NCI-H345 treated with DMSO at 0.1 percent for 48 hours (cell line): ENCODE data around the gene MYL4.
A peak's percentile ranks its signal among the peaks of the same experiment; 100 is the strongest.
"Not testable (repeated sequence)": the region's sequence is repeated elsewhere in the genome, so short reads cannot be mapped to it uniquely, and the experiment has no call there.

Experiments used
- DNase-seq: peaks from one replicate; lab custom pipeline; 2025; ENCODE audit not compliant: unreplicated experiment; lab: John Stamatoyannopoulos, UW

Gene MYL4

DNA sequence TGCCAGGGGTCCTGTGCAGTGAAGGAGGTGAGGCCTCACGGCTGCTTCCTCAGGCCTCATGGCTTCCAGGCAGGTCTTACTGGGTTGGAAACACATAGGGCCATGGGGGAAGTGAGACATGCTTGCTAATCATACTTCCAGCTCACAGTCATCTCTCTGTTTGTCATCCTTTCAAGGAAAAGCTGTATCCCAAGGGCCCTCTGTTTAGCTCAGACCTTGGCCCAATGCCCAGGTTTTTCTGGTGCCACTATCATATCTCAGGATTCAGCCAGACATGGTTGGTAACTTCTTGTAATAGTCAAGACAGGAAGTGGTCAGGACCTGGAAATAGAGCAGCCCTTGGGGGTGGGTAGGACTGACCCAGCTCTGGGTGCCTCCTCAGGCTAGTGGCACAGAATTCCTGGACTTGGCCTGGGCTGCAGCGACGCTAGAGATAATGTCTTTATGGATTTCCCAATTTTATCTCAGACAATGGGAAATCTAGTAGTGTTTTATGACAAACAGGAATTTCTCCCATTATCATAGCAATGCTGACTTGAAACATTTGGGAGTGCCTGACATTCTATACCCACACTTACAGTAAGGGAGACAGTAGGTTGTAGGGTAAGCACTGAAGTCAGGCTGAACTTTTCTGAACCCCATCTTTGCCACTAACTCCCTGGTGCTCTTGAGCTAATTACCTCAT is 31.0 kb downstream of the MYL4 start:
- DNase-seq, result peak; percentile 5

DNA sequence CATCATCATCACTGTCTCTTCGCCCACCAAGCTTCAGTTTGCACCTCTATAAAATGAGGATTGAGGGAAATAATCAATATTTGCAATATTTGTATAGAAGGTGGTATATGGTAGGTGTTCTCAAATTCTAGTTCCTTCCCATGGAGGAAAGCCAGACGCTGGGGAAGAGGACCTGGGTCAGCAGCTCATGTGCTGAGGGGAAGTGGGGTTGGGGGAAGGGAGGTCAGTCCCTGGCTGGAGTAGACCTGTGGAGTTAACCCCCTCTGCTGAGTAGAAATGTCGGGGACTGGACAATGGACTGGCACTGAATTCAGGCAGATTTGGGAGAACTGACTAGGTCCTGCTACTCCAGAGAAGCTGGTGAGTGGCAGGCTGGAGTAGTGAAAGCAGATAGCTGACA is 31.7 kb downstream of the MYL4 start:
- no peak for DNase-seq

- DNase-seq, result no peak
Observed at GRCh38 chr17:47242648-47243047, 33.5 kb downstream of the MYL4 start.

DNA sequence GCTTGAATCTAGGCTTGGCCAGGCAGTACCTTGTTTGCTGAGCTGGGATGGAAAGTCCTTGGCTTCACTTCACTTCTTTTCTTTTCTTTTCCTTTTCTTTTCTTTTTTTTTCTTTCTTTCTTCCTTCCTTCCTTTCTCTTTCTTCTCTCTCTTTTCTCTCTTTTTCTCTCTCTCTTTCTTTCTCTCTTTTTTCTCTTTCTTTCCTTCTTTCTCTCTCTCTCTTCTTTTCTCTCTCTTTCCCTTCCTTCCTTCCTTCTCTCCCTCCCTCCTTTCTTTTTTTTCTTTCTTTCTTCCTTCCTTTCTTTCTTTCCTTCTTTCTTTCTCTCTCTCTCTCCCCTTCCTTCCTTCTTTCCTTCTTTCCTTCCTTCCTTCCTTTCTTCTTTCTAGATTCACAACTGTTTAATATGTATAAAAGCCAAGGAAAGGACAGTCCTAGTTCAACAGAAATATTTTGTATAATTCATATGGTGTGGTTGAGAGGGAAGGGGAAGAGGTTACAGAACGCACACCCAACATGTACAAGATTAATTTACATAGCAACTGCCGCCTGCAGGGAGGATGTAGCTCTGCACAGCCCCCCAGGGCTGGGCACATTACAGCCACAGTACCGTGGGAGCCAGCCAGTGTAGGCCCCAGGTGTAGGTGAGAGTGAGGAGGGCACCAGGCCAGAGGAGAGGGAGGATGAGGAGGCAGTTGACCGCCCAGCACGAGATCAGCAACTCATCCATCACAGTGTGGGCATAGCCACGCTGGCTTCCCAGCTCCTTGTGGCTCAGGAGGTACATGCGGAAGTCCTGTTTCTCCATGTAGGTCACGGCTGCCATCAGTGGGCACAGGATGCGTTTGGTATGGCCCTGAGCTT is 34.8 kb downstream of the MYL4 start:
- no peak for DNase-seq

DNA sequence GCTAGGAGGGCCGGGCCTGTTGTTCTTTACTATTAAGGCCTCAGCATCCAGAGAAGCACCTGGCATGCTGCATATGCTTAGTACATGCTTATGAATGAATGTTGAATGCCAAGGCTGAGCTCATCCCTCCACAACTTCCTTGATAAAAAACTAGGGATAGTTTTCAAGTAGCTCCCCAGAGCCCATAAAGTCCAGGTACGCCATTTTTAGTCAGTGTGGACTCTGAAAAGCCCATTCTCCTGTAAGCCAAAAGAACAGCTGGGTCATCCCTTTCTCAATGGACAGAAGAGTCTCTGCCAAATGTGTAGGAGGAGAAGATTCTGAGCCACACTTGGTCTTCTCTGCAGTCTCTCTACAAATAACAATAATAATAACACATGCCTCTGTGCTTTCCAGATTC is 35.5 kb downstream of the MYL4 start:
- no peak for DNase-seq

GRCh38 chr17:47246120-47246519 is 37.0 kb downstream of the MYL4 start:
- no peak for DNase-seq

- no peak for DNase-seq
Observed at GRCh38 chr17:47250855-47251254, 41.7 kb downstream of the MYL4 start.

- no peak for DNase-seq
Observed at GRCh38 chr17:47251421-47251940, 42.3 kb downstream of the MYL4 start.

GRCh38 chr17:47252209-47252608 is 43.1 kb downstream of the MYL4 start:
- DNase-seq, result no peak

DNA sequence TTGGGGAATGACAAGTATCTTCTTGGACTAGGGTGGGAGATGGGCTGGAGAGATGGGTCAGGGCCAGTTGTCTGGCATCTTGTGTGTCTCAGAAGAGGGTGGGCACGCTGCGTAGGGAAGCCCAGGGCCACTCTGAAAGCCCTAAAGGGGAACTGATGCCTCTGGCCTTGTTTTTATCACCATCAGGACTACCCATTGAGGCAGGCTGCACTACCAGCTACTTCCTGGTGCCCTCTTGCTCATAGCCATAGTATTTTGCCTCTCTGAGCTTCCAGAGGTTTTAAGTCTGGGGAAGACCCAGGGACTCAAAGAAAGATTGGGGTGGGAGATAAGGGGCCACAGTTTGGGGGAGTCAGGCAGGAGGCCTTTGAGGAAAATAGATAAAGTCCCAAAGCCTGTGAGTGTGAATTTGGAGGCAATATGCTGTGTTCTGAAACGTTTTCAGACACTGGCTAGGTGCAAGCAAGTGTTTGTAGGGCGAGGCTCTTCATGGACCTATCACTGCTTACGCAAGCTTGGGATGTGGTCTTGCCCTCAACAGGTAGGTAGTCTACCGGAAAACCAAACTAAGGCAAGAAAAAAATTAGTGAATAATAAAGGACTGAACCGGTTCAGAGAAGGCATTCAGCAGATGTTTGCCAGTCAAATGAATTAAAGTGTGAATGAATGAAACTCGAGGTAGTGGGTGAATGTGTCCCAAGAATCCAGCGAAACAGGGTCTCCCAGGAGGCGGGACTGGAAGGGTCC is 43.8 kb downstream of the MYL4 start:
- DNase-seq, result no peak

DNA sequence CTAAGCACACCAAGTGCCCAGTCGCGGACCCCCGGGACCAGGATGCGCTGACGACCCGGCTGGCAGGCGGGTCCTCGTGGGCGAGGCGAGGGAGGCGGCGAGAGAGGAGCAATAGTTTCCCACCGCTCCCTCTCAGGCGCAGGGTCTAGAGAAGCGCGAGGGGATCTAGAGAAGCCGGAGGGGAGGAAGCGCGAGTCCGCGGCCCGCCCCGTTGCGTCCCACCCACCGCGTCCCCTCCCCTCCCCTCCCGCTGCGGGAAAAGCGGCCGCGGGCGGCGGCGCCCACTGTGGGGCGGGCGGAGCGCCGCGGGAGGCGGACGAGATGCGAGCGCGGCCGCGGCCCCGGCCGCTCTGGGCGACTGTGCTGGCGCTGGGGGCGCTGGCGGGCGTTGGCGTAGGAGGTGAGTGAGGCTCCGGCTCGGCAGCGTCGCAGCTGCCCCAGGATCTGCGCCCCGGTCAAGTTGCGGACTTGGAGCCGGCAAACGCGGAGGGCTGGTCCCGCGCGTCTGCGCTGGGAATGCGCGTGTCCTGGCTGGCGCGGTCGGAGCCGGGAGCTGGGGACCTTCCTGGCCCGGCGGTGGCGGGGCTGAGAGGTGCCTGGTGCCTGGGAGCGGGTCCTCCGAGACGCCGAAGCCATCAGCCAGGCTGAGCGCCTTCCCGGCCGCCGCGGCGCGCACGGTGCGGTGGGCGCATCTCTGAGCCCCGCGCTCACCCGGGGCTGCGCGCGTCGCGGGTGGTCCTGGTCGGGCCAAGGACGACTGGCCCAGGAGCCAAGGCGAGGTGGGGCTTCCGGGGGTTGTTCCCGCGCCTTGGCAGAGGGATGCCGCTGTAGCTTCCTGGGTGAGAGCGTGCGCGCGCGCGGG is 44.6 kb downstream of the MYL4 start, which contains the start of gene ITGB3:
Gene ITGB3 (plus strand): TSS at position 287 of the 862 bp plus-strand sequence. CDS start 35 bp downstream, at position 322.
- DNase-seq, result peak; percentile 20

- no peak for DNase-seq
Observed at GRCh38 chr17:47254403-47254943, 45.3 kb downstream of the MYL4 start.

GRCh38 chr17:47257651-47258339 is 48.6 kb downstream of the MYL4 start:
- DNase-seq, result no peak

GRCh38 chr17:47262586-47262985 is 53.4 kb downstream of the MYL4 start:
- DNase-seq, result no peak

- DNase-seq, result no peak
Observed at GRCh38 chr17:47264166-47264565, 55.0 kb downstream of the MYL4 start.

GRCh38 chr17:47265983-47266541 is 56.9 kb downstream of the MYL4 start:
- DNase-seq, result no peak

DNA sequence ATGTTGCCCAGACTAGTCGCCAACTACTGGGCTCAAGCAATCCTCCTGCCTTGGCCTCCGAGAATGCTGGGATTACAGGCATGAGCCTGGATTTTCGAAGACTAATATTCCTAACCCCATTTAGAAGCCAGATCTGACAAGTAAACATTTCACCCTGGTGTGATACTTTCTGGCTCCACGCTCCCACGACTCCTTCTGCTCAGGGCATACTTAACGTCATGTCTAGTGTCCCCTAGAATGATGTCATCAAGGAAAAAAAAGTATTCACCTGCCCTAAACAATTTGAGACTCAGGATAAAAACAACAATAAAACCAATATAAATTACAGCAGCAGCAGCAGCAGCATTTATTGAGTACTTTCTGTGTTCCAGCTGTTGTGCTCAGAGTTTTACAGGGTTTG is 57.6 kb downstream of the MYL4 start:
- DNase-seq, result no peak

DNA sequence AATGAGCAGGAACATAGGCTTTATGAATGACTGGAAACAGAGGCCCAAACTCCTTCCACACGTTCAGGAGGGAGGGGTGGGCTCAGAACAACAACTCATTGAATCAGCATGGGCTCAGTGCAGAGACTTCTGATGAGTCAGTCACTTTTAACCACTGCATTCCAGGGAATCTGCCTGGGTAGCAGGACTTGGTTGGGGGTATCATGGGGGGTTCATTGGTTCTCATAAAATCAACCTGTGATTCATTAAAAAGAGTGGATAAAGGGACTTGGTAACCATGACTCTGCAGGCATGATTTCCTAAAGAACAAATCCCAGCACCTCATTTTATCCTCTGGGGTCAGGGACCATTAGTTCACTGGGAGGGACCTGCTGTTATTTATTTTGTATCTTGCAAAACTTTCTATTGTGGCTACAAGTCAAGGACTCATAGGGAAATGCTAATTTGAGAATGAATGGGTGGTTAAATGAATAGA is 58.2 kb downstream of the MYL4 start:
- no peak for DNase-seq

DNA sequence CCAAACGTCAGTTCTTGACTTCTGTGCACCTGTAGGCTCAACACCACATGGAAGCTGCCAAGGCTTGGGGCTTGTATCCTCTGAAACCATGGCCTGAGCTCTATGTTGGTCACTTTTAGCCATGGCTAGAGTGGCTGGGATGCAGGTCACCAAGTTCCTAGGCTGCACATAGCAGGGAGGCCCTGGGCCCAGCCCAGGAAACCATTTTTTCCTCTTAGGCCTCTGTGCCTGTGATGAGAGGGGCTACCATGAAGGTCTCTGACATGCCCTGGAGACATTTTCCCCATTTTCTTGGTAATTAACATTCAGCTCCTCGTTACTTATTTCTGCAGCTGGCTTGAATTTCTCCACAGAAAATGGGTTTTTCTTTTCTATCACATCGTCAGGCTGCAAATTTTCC is 59.8 kb downstream of the MYL4 start:
- DNase-seq, result not testable (repeated sequence)
